Karpas-422 (cell line): ENCODE measurements around the gene LMNA. TPM values are rescaled to one million over a fixed set of nuclear protein-coding genes. Genes with fewer than 3 reads are reported as not detected.

Source experiments
- DNase-seq: peaks from one replicate; pipeline ENCODE4 v3.0.0-alpha.2; 2015
- H2AFZ ChIP-seq: fragments of 200-600 bp; sonication (generic); 2 replicates; pipeline ENCODE4 v1.6.1; 2014; ENCODE audit warnings: antibody characterized with exemption, low read length, mixed read lengths
- H3K27ac ChIP-seq: fragments of 200-600 bp; sonication (generic); 2 replicates; pipeline ENCODE4 v1.5.1; 2014; ENCODE audit warnings: mild to moderate bottlenecking, low read length, moderate library complexity
- H3K27me3 ChIP-seq: fragments of 200-600 bp; sonication (generic); 2 replicates; pipeline ENCODE4 v1.6.1; 2014; ENCODE audit warnings: low read length, mixed read lengths
- H3K36me3 ChIP-seq: fragments of 200-600 bp; sonication (generic); 2 replicates; pipeline ENCODE4 v1.6.1; 2014; ENCODE audit warnings: low read length, mixed read lengths; ENCODE audit not compliant: insufficient read depth
- H3K4me1 ChIP-seq: fragments of 200-600 bp; sonication (generic); 2 replicates; pipeline ENCODE4 v1.6.1; 2014; ENCODE audit warnings: mild to moderate bottlenecking, low read length, mixed read lengths
- H3K4me2 ChIP-seq: fragments of 200-600 bp; sonication (generic); 2 replicates; pipeline ENCODE4 v1.6.1; 2014; ENCODE audit warnings: low read length, low read depth, mild to moderate bottlenecking; ENCODE audit not compliant: poor library complexity, severe bottlenecking
- H3K4me3 ChIP-seq: fragments of 200-600 bp; sonication (generic); 2 replicates; pipeline ENCODE4 v1.5.1; 2014; ENCODE audit warnings: mild to moderate bottlenecking, antibody characterized with exemption, low read length, mixed read lengths
- H3K79me2 ChIP-seq: fragments of 200-600 bp; sonication (generic); 2 replicates; pipeline ENCODE4 v1.6.1; 2014; ENCODE audit warnings: mild to moderate bottlenecking, low read length, mixed read lengths
- H3K9ac ChIP-seq: fragments of 200-600 bp; sonication (generic); 2 replicates; pipeline ENCODE4 v1.6.0; 2014; ENCODE audit warnings: low read length
- H3K9me2 ChIP-seq: fragments of 200-600 bp; sonication (generic), shearing (Covaris generic); replicated peaks from 2 replicates; pipeline ENCODE4 v1.6.0; 2014; ENCODE audit warnings: mild to moderate bottlenecking, low read length, moderate library complexity; ENCODE audit not compliant: insufficient read depth
- H3K9me3 ChIP-seq: fragments of 300-700, 200-600 bp; sonication (generic); 2 replicates; pipeline ENCODE4 v1.6.1; 2014; ENCODE audit warnings: low read length, mixed read lengths
- H4K20me1 ChIP-seq: fragments of 200-600 bp; sonication (generic); 2 replicates; pipeline ENCODE4 v1.6.1; 2014; ENCODE audit warnings: mild to moderate bottlenecking, antibody characterized with exemption, low read length, low read depth; ENCODE audit not compliant: insufficient read depth
- total RNA-seq: library from RNA; depleted of rRNA; stranded (reverse); fragments of >200 nt; shearing (Covaris generic); gene quantifications from 2 replicates; pipeline ENCODE4 v1.2.3, GENCODE V29; 2014; ENCODE audit warnings: low replicate concordance

The LMNA gene
- total RNA-seq, 1 experiment from 2014 or later: 27.5 TPM

- no peaks in the 10 kb centered on the region for H3K36me3 ChIP-seq
- no peaks in the 10 kb centered on the region for H3K9me3 ChIP-seq
- no peak for DNase-seq
- H3K9ac ChIP-seq: peak overlapping the region; percentile 96
- H2AFZ ChIP-seq: peak overlapping the region; percentile 84
- peak overlapping the region; percentile 85 for H3K27ac ChIP-seq
- peak overlapping the region; percentile 83 for H3K4me3 ChIP-seq
- no peaks in the 10 kb centered on the region for H3K27me3 ChIP-seq
- no peaks in the 10 kb centered on the region for H4K20me1 ChIP-seq
- H3K4me1 ChIP-seq: peaks cover 35% of the 10 kb centered on the region
- no peaks in the 10 kb centered on the region for H3K9me2 ChIP-seq
- H3K4me2 ChIP-seq: peak overlapping the region; percentile 99
- no peaks in the 10 kb centered on the region for H3K79me2 ChIP-seq
These were observed 9.4 kb upstream of the LMNA start for GRCh38 chr1:156104861-156105832.

- H3K4me1 ChIP-seq: peaks cover 35% of the 10 kb centered on the region
- H3K27me3 ChIP-seq: no peaks in the 10 kb centered on the region
- DNase-seq: no peak
- H3K79me2 ChIP-seq: no peaks in the 10 kb centered on the region
- H2AFZ ChIP-seq: peak overlapping the region; percentile 95
- H3K27ac ChIP-seq: peak overlapping the region; percentile 40; the same call in 1 of the 2 replicates
- peak overlapping the region; percentile 45; the same call in 1 of the 2 replicates for H3K4me3 ChIP-seq
- no peaks in the 10 kb centered on the region for H3K36me3 ChIP-seq
- H4K20me1 ChIP-seq: no peaks in the 10 kb centered on the region
- no peaks in the 10 kb centered on the region for H3K9me3 ChIP-seq
- peak overlapping the region; percentile 56 for H3K9ac ChIP-seq
- peak overlapping the region; percentile 99 for H3K4me2 ChIP-seq
- no peaks in the 10 kb centered on the region for H3K9me2 ChIP-seq
These were observed 7.7 kb upstream of the LMNA start for GRCh38 chr1:156106624-156107488.

- Histone ChIP-seq H3K9ac (no peak overlapping the region), H3K4me2 (no peak overlapping the region), H3K4me1 (peaks cover 35% of the 10 kb centered on the region), H3K9me3 (no peaks in the 10 kb centered on the region), H3K27ac (no peak overlapping the region), H3K79me2 (no peaks in the 10 kb centered on the region), H4K20me1 (no peaks in the 10 kb centered on the region), H2AFZ (no peak overlapping the region), H3K4me3 (no peak overlapping the region), H3K36me3 (no peaks in the 10 kb centered on the region), H3K9me2 (no peaks in the 10 kb centered on the region), H3K27me3 (no peaks in the 10 kb centered on the region)
- no peak for DNase-seq
These were observed 6.5 kb upstream of the LMNA start for GRCh38 chr1:156108057-156108456.

GRCh38 chr1:156108664-156109241 lies 5.8 kb upstream of the LMNA start:
- DNase-seq: no peak
- H3K4me1 ChIP-seq: peaks cover 32% of the 10 kb centered on the region
- H3K36me3 ChIP-seq: no peaks in the 10 kb centered on the region
- H3K9me2 ChIP-seq: no peaks in the 10 kb centered on the region
- H3K79me2 ChIP-seq: no peaks in the 10 kb centered on the region
- H2AFZ ChIP-seq: no peak overlapping the region
- H3K9me3 ChIP-seq: no peaks in the 10 kb centered on the region
- no peak overlapping the region for H3K4me2 ChIP-seq
- H3K9ac ChIP-seq: no peak overlapping the region
- H3K4me3 ChIP-seq: no peak overlapping the region
- no peak overlapping the region for H3K27ac ChIP-seq
- no peaks in the 10 kb centered on the region for H4K20me1 ChIP-seq
- no peaks in the 10 kb centered on the region for H3K27me3 ChIP-seq

- DNase-seq: no peak
- Histone ChIP-seq H3K9me2 (no peaks in the 10 kb centered on the region), H3K36me3 (no peaks in the 10 kb centered on the region), H3K4me1 (peaks cover 20% of the 10 kb centered on the region), H3K4me2 (no peak overlapping the region), H2AFZ (no peak overlapping the region), H3K27me3 (no peaks in the 10 kb centered on the region), H3K9ac (no peak overlapping the region), H3K4me3 (no peak overlapping the region), H3K9me3 (no peaks in the 10 kb centered on the region), H3K79me2 (no peaks in the 10 kb centered on the region), H4K20me1 (no peaks in the 10 kb centered on the region), H3K27ac (no peak overlapping the region)
These were observed 4.3 kb upstream of the LMNA start for GRCh38 chr1:156110252-156110651.

GRCh38 chr1:156111355-156111962 lies 3.1 kb upstream of the LMNA start:
- Histone ChIP-seq H3K27me3 (no peaks in the 10 kb centered on the region), H3K4me3 (no peak overlapping the region), H3K9me3 (no peaks in the 10 kb centered on the region), H3K27ac (no peak overlapping the region), H3K36me3 (no peaks in the 10 kb centered on the region), H3K9ac (no peak overlapping the region), H3K9me2 (no peaks in the 10 kb centered on the region), H3K79me2 (no peaks in the 10 kb centered on the region), H3K4me1 (peaks cover 9% of the 10 kb centered on the region), H4K20me1 (no peaks in the 10 kb centered on the region), H3K4me2 (no peak overlapping the region), H2AFZ (no peak overlapping the region)
- no peak for DNase-seq

- Histone ChIP-seq H3K27me3 (no peaks in the 10 kb centered on the region), H3K4me2 (no peak overlapping the region), H3K79me2 (no peaks in the 10 kb centered on the region), H3K9ac (no peak overlapping the region), H3K36me3 (no peaks in the 10 kb centered on the region), H3K4me1 (0 out of 2 replicates have a peak, but pooled peaks cover 2% of the 10 kb centered on the region), H3K9me2 (no peaks in the 10 kb centered on the region), H3K27ac (no peak overlapping the region), H3K9me3 (no peaks in the 10 kb centered on the region), H4K20me1 (no peaks in the 10 kb centered on the region), H3K4me3 (no peak overlapping the region), H2AFZ (no peak overlapping the region)
- no peak for DNase-seq
These were observed 2.0 kb upstream of the LMNA start for GRCh38 chr1:156112276-156113137.
